Measurements from ENCODE around the gene TMEM117. TPM values are rescaled to one million over a fixed set of nuclear protein-coding genes. Genes with fewer than 3 reads are reported as not detected.

TMEM117 gene
- total RNA-seq, 1 donor from 2014 or later, result 3.8 TPM

DNA sequence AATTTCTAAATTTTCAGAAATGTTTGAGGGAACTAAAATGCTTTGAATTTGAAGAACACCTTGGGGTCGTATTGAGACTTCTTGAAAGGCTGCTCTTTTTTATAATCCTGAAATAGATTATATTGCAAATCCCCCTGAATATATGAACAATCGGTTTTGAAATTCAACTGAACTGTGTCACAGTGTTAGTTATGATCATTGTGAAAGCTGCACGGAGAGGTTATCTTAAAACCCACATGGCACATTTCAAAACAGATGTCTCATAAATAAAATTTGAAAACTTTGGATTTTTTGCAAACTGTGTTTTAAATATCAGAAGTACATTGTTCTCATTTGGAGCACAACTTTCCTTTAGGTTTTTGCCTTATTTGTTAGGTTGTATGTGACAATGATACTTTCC is 218.4 kb downstream of the TMEM117 start:
- no peak overlapping the region for H3K4me3 ChIP-seq (ENCODE audit: low read depth, low read length)
- no peak for DNase-seq (ENCODE audit: low read depth)
- TF ChIP-seq, protein P1, sequence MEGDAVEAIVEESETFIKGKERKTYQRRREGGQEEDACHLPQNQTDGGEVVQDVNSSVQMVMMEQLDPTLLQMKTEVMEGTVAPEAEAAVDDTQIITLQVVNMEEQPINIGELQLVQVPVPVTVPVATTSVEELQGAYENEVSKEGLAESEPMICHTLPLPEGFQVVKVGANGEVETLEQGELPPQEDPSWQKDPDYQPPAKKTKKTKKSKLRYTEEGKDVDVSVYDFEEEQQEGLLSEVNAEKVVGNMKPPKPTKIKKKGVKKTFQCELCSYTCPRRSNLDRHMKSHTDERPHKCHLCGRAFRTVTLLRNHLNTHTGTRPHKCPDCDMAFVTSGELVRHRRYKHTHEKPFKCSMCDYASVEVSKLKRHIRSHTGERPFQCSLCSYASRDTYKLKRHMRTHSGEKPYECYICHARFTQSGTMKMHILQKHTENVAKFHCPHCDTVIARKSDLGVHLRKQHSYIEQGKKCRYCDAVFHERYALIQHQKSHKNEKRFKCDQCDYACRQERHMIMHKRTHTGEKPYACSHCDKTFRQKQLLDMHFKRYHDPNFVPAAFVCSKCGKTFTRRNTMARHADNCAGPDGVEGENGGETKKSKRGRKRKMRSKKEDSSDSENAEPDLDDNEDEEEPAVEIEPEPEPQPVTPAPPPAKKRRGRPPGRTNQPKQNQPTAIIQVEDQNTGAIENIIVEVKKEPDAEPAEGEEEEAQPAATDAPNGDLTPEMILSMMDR (conservative IDR thresholded peaks at IDR 0.05; ENCODE audit: low read depth, low read length), result no peak

DNA sequence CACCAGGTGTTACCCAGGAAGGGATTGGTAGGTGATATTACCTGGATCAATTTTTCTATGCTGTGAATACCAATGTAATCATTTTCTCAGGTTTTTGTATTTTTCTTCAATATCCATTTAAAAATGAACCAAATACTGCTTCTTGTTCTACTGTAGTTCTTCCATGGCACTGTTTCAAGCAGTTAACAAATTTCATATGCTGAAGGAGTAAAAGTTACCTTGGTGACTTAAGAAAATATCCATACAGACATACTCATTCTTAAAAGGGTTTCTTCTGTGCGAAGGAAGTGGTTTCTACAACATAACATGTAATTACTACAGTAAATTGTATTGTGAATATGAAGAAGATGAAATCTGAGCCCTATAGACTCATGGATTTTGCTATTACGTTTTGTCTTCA is 222.5 kb downstream of the TMEM117 start:
- DNase-seq (ENCODE audit: low read depth), result no peak

DNA sequence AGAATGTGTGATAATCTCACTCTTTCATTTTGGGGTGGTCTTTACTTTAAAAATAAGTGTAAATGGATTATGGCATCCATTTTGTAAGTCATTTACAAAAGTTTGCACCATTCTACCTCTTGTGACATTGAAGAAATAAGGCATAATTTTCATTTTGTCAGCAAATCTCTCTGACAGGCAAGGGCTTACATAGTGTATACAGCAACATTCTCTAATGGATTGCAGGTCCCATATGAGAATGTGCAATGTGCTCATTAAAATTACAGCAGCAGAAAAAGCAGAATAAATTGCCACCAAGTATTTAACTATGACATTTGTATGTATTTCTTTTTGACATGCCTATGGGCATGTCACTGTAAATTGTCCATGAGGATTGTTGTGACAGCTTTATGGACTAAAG is 223.6 kb downstream of the TMEM117 start:
- no peak overlapping the region for H3K4me3 ChIP-seq (ENCODE audit: low read depth, low read length)
- TF ChIP-seq, protein P1 (conservative IDR thresholded peaks at IDR 0.05; ENCODE audit: low read depth, low read length), result no peak
- no peak for DNase-seq (ENCODE audit: low read depth)

More for the DNA sequence above, 222.5 kb downstream of the TMEM117 start:
- TF ChIP-seq, protein P1 (conservative IDR thresholded peaks at IDR 0.05; ENCODE audit: low read depth, low read length), result no peak
- H3K4me3 ChIP-seq (ENCODE audit: low read depth, low read length), result no peak overlapping the region

DNA sequence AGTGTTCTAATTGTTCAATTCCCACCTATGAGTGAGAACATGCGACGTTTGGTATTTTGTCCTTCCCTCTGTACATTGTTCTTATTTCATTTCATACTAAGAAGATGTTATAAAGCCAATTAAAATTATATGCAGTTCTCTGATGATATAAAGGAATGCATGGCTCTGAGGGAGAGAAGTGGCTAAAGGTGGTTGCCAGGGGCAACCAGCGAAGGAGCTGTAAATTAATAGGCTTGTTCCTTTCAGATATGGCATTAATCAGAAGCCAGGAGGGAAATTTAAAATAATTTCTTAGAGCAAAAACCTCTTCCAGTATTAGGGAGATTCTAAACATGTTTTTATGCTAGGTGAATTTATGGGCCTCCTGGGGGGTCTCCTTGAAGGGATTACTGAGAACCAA is 227.8 kb downstream of the TMEM117 start:
- no peak for DNase-seq (ENCODE audit: low read depth)
- no peak overlapping the region for H3K4me3 ChIP-seq (ENCODE audit: low read depth, low read length)
- TF ChIP-seq, protein P1 (conservative IDR thresholded peaks at IDR 0.05; ENCODE audit: low read depth, low read length), result no peak

DNA sequence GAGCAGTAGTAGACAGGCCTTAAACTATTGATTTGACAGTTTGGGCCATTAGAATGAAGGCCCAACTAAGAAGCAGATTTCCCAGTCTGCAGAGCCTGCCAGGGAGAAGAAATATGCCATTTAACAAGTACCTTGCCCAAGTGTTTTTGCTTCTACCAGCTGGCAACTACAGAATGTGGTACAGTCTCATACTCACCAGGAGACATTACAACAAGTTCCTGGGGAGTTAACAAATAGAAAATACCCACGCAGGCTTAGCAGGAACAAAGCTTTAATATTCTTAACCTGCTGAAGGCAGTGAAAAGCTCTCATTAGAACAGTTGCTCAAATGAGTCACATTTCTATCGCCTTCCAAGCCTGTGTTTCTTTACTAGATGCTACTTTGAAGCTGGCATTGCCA is 241.0 kb downstream of the TMEM117 start:
- no peak for DNase-seq (ENCODE audit: low read depth)
- no peak overlapping the region for H3K4me3 ChIP-seq (ENCODE audit: low read depth, low read length)
- TF ChIP-seq, protein P1 (conservative IDR thresholded peaks at IDR 0.05; ENCODE audit: low read depth, low read length), result no peak

DNA sequence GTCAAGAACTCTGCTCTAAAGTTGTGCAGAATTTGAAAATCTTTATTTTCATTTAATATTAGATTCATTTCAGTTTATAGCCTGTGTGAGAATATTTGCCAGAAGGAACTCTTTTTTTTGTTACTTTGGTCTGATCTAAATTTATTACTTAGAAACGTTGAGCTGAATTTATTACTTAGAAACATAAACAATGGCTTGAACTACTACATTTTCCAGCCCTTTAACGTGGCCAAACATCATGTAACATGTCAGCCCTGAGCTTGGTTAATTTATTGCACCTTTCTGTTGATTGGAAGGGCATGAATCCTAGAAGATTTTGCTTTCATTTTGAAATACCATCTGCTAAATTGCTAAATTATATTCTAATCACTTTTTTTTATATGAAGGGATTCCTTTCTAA is 241.4 kb downstream of the TMEM117 start:
- DNase-seq (ENCODE audit: low read depth), result no peak
- H3K4me3 ChIP-seq (ENCODE audit: low read depth, low read length), result no peak overlapping the region
- TF ChIP-seq, protein P1 (conservative IDR thresholded peaks at IDR 0.05; ENCODE audit: low read depth, low read length), result no peak

DNA sequence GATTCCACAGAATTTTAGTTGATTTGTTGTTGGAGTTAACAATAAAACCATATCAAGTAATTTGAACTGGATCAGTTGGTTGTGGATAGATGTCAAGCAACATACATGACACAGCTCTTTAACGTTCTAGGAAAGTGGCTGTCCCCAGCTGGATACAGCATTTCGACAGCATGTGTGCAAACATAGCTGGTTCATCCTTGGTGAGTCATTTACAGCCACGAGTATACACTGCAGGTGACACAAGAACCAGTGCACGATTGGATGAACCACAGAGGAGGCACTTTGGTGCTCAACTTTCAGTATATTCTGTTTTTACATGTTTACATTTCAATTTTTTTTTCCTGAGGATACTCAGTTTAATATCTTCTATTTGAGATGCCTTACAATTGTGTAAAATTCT is 242.4 kb downstream of the TMEM117 start:
- TF ChIP-seq, protein P1 (conservative IDR thresholded peaks at IDR 0.05; ENCODE audit: low read depth, low read length), result no peak
- H3K4me3 ChIP-seq (ENCODE audit: low read depth, low read length), result no peak overlapping the region
- DNase-seq (ENCODE audit: low read depth), result no peak
